GM06990 (cell line): ENCODE measurements around the gene N4BP2L2.

Experiments
- DNase-seq: peaks from one replicate; pipeline ENCODE4 v3.0.0-alpha.2; 2011; ENCODE audit not compliant: insufficient read length; ENCODE audit errors: extremely low read depth
- H3K27me3 ChIP-seq: replicated peaks from 2 replicates; pipeline ENCODE4 v1.6.0; 2011; ENCODE audit warnings: low read length; ENCODE audit not compliant: control insufficient read depth, insufficient read depth
- H3K36me3 ChIP-seq: 2 replicates; pipeline ENCODE4 v1.5.1; 2011; ENCODE audit warnings: low read length; ENCODE audit not compliant: control insufficient read depth, insufficient read depth
- H3K4me3 ChIP-seq: replicated peaks from 2 replicates; pipeline ENCODE4 v1.5.1; 2011; ENCODE audit warnings: low read depth, mild to moderate bottlenecking, control low read depth, low read length
- TF ChIP-seq, protein P1 (sequence below): IDR thresholded peaks from 2 replicates; pipeline ENCODE4 v1.5.1; 2011; ENCODE audit warnings: low read length, control low read depth, mild to moderate bottlenecking, inconsistent platforms; ENCODE audit not compliant: insufficient read depth, poor library complexity, severe bottlenecking

N4BP2L2 gene

DNA sequence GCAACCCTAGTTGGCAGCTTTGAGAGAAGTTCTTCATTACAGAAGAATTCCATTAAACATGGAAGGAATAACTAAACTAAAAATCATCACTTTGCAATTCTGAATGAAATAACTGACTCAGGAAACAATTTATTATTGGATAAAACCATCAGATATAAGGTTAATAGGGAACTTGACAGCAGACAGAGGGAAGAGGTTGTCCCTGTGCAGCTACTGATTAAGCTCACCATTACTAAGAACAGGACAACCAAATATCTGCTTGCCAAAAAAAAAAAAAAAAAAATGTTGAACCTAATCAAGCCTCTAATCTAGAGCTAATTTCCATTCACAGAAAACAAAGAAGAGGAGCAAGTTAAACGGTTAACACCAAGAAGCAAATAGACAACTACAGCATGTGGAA is 12.8 kb downstream of the N4BP2L2 start:
- H3K4me3 ChIP-seq: no peak overlapping the region
- H3K36me3 ChIP-seq: peaks cover 1% of the 10 kb centered on the region
- TF ChIP-seq, protein P1, sequence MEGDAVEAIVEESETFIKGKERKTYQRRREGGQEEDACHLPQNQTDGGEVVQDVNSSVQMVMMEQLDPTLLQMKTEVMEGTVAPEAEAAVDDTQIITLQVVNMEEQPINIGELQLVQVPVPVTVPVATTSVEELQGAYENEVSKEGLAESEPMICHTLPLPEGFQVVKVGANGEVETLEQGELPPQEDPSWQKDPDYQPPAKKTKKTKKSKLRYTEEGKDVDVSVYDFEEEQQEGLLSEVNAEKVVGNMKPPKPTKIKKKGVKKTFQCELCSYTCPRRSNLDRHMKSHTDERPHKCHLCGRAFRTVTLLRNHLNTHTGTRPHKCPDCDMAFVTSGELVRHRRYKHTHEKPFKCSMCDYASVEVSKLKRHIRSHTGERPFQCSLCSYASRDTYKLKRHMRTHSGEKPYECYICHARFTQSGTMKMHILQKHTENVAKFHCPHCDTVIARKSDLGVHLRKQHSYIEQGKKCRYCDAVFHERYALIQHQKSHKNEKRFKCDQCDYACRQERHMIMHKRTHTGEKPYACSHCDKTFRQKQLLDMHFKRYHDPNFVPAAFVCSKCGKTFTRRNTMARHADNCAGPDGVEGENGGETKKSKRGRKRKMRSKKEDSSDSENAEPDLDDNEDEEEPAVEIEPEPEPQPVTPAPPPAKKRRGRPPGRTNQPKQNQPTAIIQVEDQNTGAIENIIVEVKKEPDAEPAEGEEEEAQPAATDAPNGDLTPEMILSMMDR: no peak
- no peaks in the 10 kb centered on the region for H3K27me3 ChIP-seq
- no peak for DNase-seq

DNA sequence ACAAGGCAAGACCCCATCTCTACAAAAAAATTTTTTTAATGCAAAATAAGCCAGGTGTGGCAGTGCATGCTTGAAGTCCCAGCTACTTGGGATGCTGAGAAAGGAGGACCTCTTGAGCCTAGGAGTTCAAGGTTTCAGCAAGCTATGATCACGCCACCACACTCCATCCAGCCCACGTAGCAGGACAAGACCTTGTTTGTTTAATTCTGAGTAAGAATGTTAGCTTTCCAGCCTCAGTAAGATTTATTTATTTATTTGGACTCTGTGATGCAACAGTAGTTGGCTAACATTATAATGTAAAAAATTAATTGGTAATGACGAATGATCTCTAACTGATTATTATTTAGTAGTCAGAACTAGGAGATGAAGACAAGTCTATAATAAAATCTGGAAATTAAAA is 23.3 kb downstream of the N4BP2L2 start:
- H3K36me3 ChIP-seq: peaks cover 2% of the 10 kb centered on the region
- H3K4me3 ChIP-seq: no peak overlapping the region
- no peak for DNase-seq
- TF ChIP-seq, protein P1: no peak
- no peaks in the 10 kb centered on the region for H3K27me3 ChIP-seq

DNA sequence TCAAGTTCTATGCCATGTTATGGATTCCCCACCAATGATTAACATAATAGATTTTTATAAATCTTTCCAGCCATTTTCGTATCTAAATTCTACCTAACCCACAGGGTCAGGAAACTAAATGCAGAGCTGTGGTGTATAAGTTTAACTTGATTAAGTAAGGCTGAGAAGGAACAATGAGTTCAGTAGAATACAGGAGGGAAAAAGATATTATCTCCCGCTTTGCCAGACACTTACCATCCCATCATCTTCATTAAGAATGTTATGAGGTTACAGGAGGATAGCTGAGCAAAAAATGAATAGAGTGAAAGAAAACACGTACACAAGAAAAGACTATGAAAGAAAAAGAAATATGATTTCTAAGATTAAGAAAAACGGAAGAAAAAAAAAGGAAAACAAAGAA is 27.1 kb downstream of the N4BP2L2 start:
- Histone ChIP-seq H3K27me3 (no peaks in the 10 kb centered on the region), H3K4me3 (no peak overlapping the region), H3K36me3 (no peaks in the 10 kb centered on the region)
- TF ChIP-seq, protein P1: no peak
- no peak for DNase-seq

DNA sequence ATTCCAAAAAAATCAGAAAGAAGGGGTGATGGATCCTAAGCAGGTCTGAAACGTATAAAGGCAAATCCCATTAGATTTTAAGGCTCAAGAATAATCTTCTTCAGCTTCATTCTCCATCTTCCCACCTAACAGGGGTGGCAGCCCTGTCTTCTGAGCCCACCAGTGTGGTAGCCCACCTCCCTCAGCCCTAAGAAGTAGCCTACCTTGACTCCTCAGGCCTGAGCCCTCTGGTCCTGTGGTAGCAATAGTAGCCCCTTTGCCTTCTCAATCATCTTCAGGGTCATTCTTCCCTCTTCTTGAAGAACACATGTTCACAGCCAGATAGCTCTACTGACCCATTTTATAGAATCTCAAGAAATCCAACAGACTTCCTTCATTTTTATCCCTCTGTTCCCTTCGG is 33.7 kb downstream of the N4BP2L2 start:
- no peak overlapping the region for H3K4me3 ChIP-seq
- TF ChIP-seq, protein P1: no peak
- no peak for DNase-seq
- H3K27me3 ChIP-seq: no peaks in the 10 kb centered on the region
- H3K36me3 ChIP-seq: no peaks in the 10 kb centered on the region; the same call in 1 of the 2 replicates

DNA sequence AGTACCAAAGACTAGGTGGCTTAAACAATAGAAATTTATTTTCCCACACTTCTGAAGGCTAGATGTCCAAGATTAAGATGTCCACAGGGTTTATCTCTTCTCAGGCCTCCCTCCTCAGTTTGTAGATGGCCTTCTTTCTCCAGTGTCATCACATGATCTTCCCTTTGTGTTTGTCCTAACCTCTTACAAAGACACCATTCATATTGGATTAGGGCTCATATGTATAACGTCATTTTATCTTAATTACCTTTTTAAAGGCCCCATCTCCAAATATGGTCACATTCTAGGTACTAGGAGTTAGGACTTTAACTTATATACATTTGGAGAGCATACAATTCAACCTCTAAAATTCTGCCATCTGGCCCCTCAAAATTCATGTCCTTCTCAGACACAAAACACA is 34.3 kb downstream of the N4BP2L2 start:
- no peak for DNase-seq
- no peaks in the 10 kb centered on the region; the same call in 1 of the 2 replicates for H3K36me3 ChIP-seq
- TF ChIP-seq, protein P1: no peak
- H3K27me3 ChIP-seq: no peaks in the 10 kb centered on the region
- no peak overlapping the region for H3K4me3 ChIP-seq

DNA sequence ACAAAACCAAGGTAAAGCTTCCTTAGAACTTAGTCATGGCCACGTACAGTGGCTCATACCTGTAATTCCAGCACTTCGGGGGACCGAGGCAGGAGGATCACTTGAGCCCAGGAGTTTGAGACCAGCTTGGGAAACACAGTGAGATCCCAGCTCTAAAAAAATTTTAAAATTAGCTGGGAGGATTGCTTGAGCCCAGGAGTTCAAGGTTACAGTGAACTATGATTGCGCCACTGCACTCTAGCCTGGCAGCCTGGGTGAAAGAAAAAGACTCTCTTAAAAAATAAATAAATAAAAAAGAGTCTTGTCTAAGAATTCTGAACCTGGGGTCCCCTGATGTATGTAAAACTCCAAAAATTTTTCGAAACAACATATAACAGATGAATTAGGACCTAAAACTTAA is 34.9 kb downstream of the N4BP2L2 start:
- TF ChIP-seq, protein P1: no peak
- no peak for DNase-seq
- H3K27me3 ChIP-seq: no peaks in the 10 kb centered on the region
- H3K36me3 ChIP-seq: no peaks in the 10 kb centered on the region; the same call in 1 of the 2 replicates
- H3K4me3 ChIP-seq: no peak overlapping the region
